Sigmoid colon (tissue), 7 donors: ENCODE results near the gene SAA2. TPM values are rescaled to one million over a fixed set of nuclear protein-coding genes. Genes with fewer than 3 reads are reported as not detected.
"Not testable (repeated sequence)": the region's sequence is repeated elsewhere in the genome, so short reads cannot be mapped to it uniquely, and the experiment has no call there.

Source experiments
- DNase-seq: peaks from one replicate; pipeline ENCODE4 v3.0.0-alpha.2; 2019
- H3K27ac ChIP-seq, 4 donors: fragments of 200-600 bp; sonication (generic); one replicate each; pipeline ENCODE4 v1.5.1; 2016 to 2019; ENCODE audit warnings: mild to moderate bottlenecking in 1 of 4
- H3K27me3 ChIP-seq, 3 donors: fragments of 200-600 bp; sonication (generic); one replicate each; pipeline ENCODE4 v1.5.1; 2019; ENCODE audit warnings: mild to moderate bottlenecking in 1 of 3
- H3K36me3 ChIP-seq, 4 donors: fragments of 200-600 bp; sonication (generic); one replicate each; pipeline ENCODE4 v1.5.1; 2016 to 2019
- H3K4me1 ChIP-seq, 4 donors: fragments of 200-600 bp; sonication (generic); one replicate each; pipeline ENCODE4 v1.5.1; 2017 to 2019
- H3K4me3 ChIP-seq, 4 donors: fragments of 200-600 bp; sonication (generic); one replicate each; pipeline ENCODE4 v1.5.1; 2017 to 2019; ENCODE audit warnings: mild to moderate bottlenecking in 2 of 4, moderate library complexity in 1 of 4
- H3K9me3 ChIP-seq, 4 donors: fragments of 200-600 bp in 3 of 4; sonication (generic) in 3 of 4; one replicate each; pipeline versions ENCODE4 v1.5.1 to v1.6.1; 2013 to 2019
- EP300 ChIP-seq, 4 donors: sonication (generic); formaldehyde crosslinking; IDR thresholded peaks; one replicate each; pipeline ENCODE4 v1.6.1; 2017; ENCODE audit warnings: antibody characterized with exemption in 4 of 4
- POLR2A ChIP-seq, 2 donors: fragments of 450-650 bp; IDR thresholded peaks; one replicate each; pipeline ENCODE4 v1.6.1; 2016; ENCODE audit warnings: antibody characterized with exemption in 2 of 2, mild to moderate bottlenecking in 2 of 2, moderate library complexity in 2 of 2
- POLR2AphosphoS5 ChIP-seq, 4 donors: sonication (generic); formaldehyde crosslinking; IDR thresholded peaks; one replicate each; pipeline ENCODE4 v1.6.1; 2017; ENCODE audit warnings: antibody characterized with exemption in 4 of 4
- WGBS, 2 donors: extraction: QIAGEN DNeasy Blood & Tissue Kit; methylation state at CpG; one replicate each; pipeline ENCODE4 v1.1.7; 2013; 5-methylcytosine and 5-hydroxymethylcytosine counted together
- intact Hi-C: fragments of 100-400 bp; cut with DNase I; formaldehyde crosslinking; loops from one replicate; pipeline ENCODE4 v1.15.1; 2023
- polyA plus RNA-seq, 3 donors: library from polyadenylated mRNA; stranded (reverse); fragments of 200-250 nt; gene quantifications; one replicate each; pipeline ENCODE4 v1.2.3, GENCODE V29; 2013
- small RNA-seq, 3 donors: library from RNA; depleted of rRNA; stranded (forward); fragments of <200 nt; gene quantifications; one replicate each; pipeline ENCODE3, GENCODE V24; 2016
- total RNA-seq, 4 donors: library from RNA; depleted of rRNA; stranded (reverse); fragments of >200 nt; gene quantifications; one replicate each; pipeline ENCODE4 v1.1.0, GENCODE V29; 2016
- TF ChIP-seq, protein P1 (sequence below), 4 experiments: fragments of 450-650 bp in 3 of 4; fragments of 200-600 bp in 1 of 4; IDR thresholded peaks; one replicate each; pipeline ENCODE4 v1.5.1; 2016 to 2019; ENCODE audit warnings: antibody characterized with exemption in 4 of 4, mild to moderate bottlenecking in 3 of 4, moderate library complexity in 2 of 4
- donor health status: healthy with polysubstance abuse.
- donor health status: Bipolar disorder and iron deficiency.
- donor health status: healthy.

SAA2 gene
- total and polyA plus RNA-seq, 7 donors: 0.41 to 69.2 (median 9.1) TPM; not detected in 3

DNA sequence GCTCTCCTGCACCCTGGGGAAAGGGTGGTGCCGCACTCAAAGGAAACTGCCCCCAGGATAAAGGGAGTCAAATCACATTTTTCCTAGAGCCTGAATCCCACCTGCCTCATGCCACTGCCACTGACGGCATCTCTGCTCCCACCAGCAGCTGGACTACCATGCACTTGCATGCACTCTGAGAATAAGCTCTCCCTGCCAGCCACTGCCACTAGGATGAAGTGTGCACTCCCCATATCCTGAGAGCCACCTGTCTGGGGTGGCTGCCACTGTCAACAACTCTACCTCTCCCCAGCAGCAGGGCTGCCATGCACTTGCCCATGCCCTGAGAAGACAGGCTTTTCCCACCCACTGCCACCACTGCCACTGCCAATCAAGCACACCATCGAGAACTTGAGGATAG lies 44.2 kb downstream of the SAA2 start:
- no peak overlapping the region for H3K4me3 ChIP-seq
- intact Hi-C loops: no loop called here
- TF ChIP-seq POLR2AphosphoS5 (IDR thresholded peaks at IDR 0.05) (no peak), POLR2A (IDR thresholded peaks at IDR 0.05) (no peak), EP300 (IDR thresholded peaks at IDR 0.05) (no peak)
- TF ChIP-seq, protein P1, sequence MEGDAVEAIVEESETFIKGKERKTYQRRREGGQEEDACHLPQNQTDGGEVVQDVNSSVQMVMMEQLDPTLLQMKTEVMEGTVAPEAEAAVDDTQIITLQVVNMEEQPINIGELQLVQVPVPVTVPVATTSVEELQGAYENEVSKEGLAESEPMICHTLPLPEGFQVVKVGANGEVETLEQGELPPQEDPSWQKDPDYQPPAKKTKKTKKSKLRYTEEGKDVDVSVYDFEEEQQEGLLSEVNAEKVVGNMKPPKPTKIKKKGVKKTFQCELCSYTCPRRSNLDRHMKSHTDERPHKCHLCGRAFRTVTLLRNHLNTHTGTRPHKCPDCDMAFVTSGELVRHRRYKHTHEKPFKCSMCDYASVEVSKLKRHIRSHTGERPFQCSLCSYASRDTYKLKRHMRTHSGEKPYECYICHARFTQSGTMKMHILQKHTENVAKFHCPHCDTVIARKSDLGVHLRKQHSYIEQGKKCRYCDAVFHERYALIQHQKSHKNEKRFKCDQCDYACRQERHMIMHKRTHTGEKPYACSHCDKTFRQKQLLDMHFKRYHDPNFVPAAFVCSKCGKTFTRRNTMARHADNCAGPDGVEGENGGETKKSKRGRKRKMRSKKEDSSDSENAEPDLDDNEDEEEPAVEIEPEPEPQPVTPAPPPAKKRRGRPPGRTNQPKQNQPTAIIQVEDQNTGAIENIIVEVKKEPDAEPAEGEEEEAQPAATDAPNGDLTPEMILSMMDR (IDR thresholded peaks at IDR 0.05): no peak
- peaks cover 0 to 8% (median 4%) of the 10 kb centered on the region in 3 donors for H3K27me3 ChIP-seq
- H3K9me3 ChIP-seq: no peaks in the 10 kb centered on the region
- no peaks in the 10 kb centered on the region for H3K4me1 ChIP-seq
- H3K36me3 ChIP-seq: no peaks in the 10 kb centered on the region
- no peak for DNase-seq
- no peak overlapping the region for H3K27ac ChIP-seq
- 88% methylated on average over 3 of the region's 3 CpGs for WGBS, 2 donors

DNA sequence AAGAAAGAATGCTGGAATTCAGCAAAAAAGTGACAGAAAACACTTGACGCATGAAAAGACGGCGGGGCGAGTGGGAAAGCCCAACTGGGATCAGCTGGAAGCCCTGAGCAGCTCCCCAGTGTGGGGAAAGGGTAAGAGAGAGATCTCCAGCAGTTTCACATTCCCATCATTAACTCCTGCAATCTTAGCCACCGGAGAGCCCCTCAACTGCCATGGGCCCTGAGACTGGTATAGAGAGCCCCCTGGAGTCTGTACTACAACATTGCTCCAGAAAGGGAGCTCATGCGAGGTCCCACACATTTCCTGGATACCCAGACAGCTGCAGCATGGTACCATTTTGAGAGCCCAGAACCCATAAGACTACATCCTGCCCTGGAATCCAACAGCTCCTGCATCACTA lies 44.7 kb downstream of the SAA2 start:
- TF ChIP-seq POLR2A (IDR thresholded peaks at IDR 0.05) (no peak), POLR2AphosphoS5 (IDR thresholded peaks at IDR 0.05) (no peak), EP300 (IDR thresholded peaks at IDR 0.05) (no peak)
- TF ChIP-seq, protein P1 (IDR thresholded peaks at IDR 0.05): no peak
- 13 to 39% methylated on average over 6 of the region's 6 CpGs for WGBS, 2 donors
- H3K9me3 ChIP-seq: no peaks in the 10 kb centered on the region
- H3K4me1 ChIP-seq: no peaks in the 10 kb centered on the region
- H3K27me3 ChIP-seq: peaks cover 0 to 4% (median 0%) of the 10 kb centered on the region in 3 donors
- no peaks in the 10 kb centered on the region for H3K36me3 ChIP-seq
- H3K4me3 ChIP-seq: no peak overlapping the region
- no peak overlapping the region for H3K27ac ChIP-seq
- no peak for DNase-seq
- intact Hi-C loops: no loop called here

DNA sequence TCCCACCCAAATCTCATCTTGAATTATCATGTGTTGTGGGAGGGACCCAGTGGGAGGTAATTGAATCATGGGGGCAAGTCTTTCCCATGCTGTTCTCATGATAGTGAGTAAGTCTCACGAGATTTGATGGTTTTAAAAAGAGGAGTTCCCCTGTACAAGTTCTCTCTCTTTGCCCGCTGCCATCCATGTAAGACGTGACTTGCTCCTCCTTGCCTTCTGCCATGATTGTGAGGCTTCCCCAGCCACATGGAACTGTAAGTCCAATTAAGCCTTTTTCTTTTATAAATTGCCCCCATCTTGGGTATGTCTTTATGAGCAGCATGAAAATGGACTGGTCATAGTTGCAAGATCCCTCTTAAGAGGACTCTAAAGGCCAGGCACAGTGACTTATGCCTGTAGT lies 50.7 kb downstream of the SAA2 start:
- H3K36me3 ChIP-seq, DNase-seq, H3K27me3 ChIP-seq, H3K4me3 ChIP-seq, H3K9me3 ChIP-seq, intact Hi-C loops, H3K4me1 ChIP-seq, H3K27ac ChIP-seq: not testable (repeated sequence)
- WGBS, 2 donors: 60 to 69% methylated on average over 3 of the region's 3 CpGs

DNA sequence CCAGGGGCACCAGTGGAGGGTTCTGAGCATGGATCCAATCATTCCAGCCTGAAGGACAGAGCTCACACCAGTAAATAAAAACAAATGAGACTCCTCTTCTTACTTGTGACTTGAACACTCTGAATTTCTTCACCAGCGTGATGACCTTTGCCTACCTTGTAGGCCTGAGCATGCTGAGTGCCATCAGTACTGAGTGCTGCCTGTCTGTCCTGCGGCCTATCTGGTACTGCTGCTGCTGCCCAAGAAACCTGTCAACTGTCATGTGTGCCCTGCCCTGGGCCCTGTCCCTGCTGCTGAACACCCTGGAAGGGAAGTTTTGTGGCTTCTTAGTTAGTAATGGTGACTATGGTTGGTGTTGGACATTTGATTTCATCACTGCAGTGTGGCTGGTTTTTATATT lies 51.9 kb downstream of the SAA2 start:
- intact Hi-C loops: no loop called here
- H3K4me1 ChIP-seq: no peaks in the 10 kb centered on the region
- H3K36me3 ChIP-seq: no peaks in the 10 kb centered on the region
- no peaks in the 10 kb centered on the region for H3K9me3 ChIP-seq
- H3K27me3 ChIP-seq: no peaks in the 10 kb centered on the region
- DNase-seq: no peak
- H3K27ac ChIP-seq: no peak overlapping the region
- no peak for TF ChIP-seq EP300 (IDR thresholded peaks at IDR 0.05)
- TF ChIP-seq, protein P1 (IDR thresholded peaks at IDR 0.05): no peak
- TF ChIP-seq POLR2A (IDR thresholded peaks at IDR 0.05): no peak
- TF ChIP-seq POLR2AphosphoS5 (IDR thresholded peaks at IDR 0.05): no peak
- no peak overlapping the region for H3K4me3 ChIP-seq
- 87 to 90% methylated on average over 2 of the region's 2 CpGs for WGBS, 2 donors

Small RNA genes within 50 kb of the gene (small RNA-seq; reads per million reads assigned to genes)
- gene RNA5SP333 (0 reads per million in 3 donors), gene RNA5SP334 (0 reads per million in 3 donors)

Other genes with a start within 250 kb of the SAA2 start
- gene SERGEF, start 235.6 kb downstream of the SAA2 start, total RNA-seq: 10 to 100 TPM; 28.8 to 50.4 (median 44.6) TPM
- gene SERGEF, start 235.6 kb downstream of the SAA2 start, polyA plus RNA-seq: 10 to 100 TPM; 24.0 to 30.7 (median 30.6) TPM
- 1 to 10 TPM in 1 of 4 donors, under 1 TPM in 3; 0.28 to 1.2 (median 0.34) TPM for gene TPH1, start 202.4 kb downstream of the SAA2 start, total RNA-seq
- gene TPH1, start 202.4 kb downstream of the SAA2 start, polyA plus RNA-seq: 1 to 10 TPM in 2 of 3 donors, under 1 TPM in 1; 0.79 to 4.6 (median 3.6) TPM
- 10 to 100 TPM in 2 of 4 donors, 1 to 10 TPM in 2; 8.7 to 14.4 (median 11.0) TPM for gene SAAL1, start 142.6 kb downstream of the SAA2 start, total RNA-seq
- gene SAAL1, start 142.6 kb downstream of the SAA2 start, polyA plus RNA-seq: 10 to 100 TPM in 2 of 3 donors, 1 to 10 TPM in 1; 7.2 to 12.7 (median 11.5) TPM
- gene MRGPRX3, start 116.1 kb downstream of the SAA2 start, total RNA-seq: not detected
- gene MRGPRX3, start 116.1 kb downstream of the SAA2 start, polyA plus RNA-seq: not detected
- gene MRGPRX4, start 75.8 kb downstream of the SAA2 start, total RNA-seq: not detected
- gene MRGPRX4, start 75.8 kb downstream of the SAA2 start, polyA plus RNA-seq: not detected
- gene SAA4, start 11.9 kb downstream of the SAA2 start, total RNA-seq: not detected
- under 1 TPM in 1 of 3 donors, not detected in 2; 0.93 TPM for gene SAA4, start 11.9 kb downstream of the SAA2 start, polyA plus RNA-seq
- 10 to 100 TPM in 1 of 4 donors, 1 to 10 TPM in 2, not detected in 1; 1.6 to 68.8 (median 1.9) TPM for gene SAA1, start 17.6 kb upstream of the SAA2 start, total RNA-seq
- 100 to 1,000 TPM in 1 of 3 donors, 10 to 100 TPM in 1, 1 to 10 TPM in 1; 5.5 to 250 (median 11.4) TPM for gene SAA1, start 17.6 kb upstream of the SAA2 start, polyA plus RNA-seq
- 10 to 100 TPM; 17.7 to 28.5 (median 23.0) TPM for gene HPS5, start 73.5 kb upstream of the SAA2 start, total RNA-seq
- 1 to 10 TPM; 4.2 to 9.7 (median 4.2) TPM for gene HPS5, start 73.5 kb upstream of the SAA2 start, polyA plus RNA-seq
- 10 to 100 TPM; 50.2 to 61.0 (median 52.6) TPM for gene GTF2H1, start 73.9 kb upstream of the SAA2 start, total RNA-seq
- 10 to 100 TPM; 22.9 to 27.0 (median 22.9) TPM for gene GTF2H1, start 73.9 kb upstream of the SAA2 start, polyA plus RNA-seq
- 100 to 1,000 TPM; 326 to 507 (median 346) TPM for gene LDHA, start 145.9 kb upstream of the SAA2 start, total RNA-seq
- 100 to 1,000 TPM; 503 to 668 (median 517) TPM for gene LDHA, start 145.9 kb upstream of the SAA2 start, polyA plus RNA-seq
- gene LDHC, start 163.7 kb upstream of the SAA2 start, total RNA-seq: not detected
- 1 to 10 TPM in 2 of 3 donors, not detected in 1; 2.4 to 4.9 TPM for gene LDHC, start 163.7 kb upstream of the SAA2 start, polyA plus RNA-seq
- gene LDHAL6A, start 207.2 kb upstream of the SAA2 start, total RNA-seq: not detected
- gene LDHAL6A, start 207.2 kb upstream of the SAA2 start, polyA plus RNA-seq: under 1 TPM in 1 of 3 donors, not detected in 2; 0.04 TPM